ENCODE data around the gene MTG2. TPM values are rescaled to one million over a fixed set of nuclear protein-coding genes. Genes with fewer than 3 reads are reported as not detected.

MTG2 gene
- total and polyA plus RNA-seq, 2 experiments from 2014 or later: 20.4 to 32.9 TPM

DNA sequence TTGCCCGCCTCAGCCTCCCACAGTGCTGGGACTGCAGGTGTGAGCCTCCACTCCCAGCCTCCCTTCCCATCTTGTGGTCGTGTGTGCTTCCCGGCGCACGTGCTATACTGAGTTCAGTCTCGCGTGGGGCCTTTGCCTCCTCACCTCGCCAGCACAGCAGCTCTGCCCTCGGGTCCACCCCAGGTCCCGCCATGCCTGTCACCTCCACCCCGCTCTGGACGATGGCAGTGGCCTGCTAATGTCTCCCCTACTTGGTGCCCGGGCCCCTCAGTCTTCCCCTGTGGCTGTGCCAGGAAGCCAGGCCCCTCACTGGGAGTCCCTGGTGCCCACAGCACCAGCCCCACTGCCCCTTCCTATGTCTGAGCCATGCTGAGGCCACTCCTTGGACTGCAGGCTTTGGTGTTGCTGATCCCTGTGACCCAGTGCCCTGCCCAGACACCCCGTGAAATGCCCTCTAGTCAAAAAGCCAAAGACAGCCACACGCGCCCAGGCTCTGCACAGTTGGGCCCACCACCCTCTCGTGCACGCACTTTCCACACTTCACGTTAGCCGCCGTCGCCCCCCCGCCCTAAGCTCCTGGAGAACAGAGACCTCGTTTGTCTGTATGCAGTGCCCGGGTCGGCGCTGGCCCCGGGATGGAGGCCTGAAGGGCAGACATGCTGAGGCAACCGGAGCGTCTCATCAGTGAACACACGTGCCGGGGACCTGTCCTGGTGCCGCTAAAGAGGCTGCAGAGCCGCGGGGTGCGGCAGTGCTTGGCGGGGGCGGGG is 23.0 kb downstream of the MTG2 start:
- no peak for DNase-seq (ENCODE audit: low read depth in 1 of 2, low spot score in 1 of 2)
- TF ChIP-seq, protein P1, sequence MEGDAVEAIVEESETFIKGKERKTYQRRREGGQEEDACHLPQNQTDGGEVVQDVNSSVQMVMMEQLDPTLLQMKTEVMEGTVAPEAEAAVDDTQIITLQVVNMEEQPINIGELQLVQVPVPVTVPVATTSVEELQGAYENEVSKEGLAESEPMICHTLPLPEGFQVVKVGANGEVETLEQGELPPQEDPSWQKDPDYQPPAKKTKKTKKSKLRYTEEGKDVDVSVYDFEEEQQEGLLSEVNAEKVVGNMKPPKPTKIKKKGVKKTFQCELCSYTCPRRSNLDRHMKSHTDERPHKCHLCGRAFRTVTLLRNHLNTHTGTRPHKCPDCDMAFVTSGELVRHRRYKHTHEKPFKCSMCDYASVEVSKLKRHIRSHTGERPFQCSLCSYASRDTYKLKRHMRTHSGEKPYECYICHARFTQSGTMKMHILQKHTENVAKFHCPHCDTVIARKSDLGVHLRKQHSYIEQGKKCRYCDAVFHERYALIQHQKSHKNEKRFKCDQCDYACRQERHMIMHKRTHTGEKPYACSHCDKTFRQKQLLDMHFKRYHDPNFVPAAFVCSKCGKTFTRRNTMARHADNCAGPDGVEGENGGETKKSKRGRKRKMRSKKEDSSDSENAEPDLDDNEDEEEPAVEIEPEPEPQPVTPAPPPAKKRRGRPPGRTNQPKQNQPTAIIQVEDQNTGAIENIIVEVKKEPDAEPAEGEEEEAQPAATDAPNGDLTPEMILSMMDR (IDR thresholded peaks at IDR 0.05; ENCODE audit: low read depth, low read length): no peak
- peaks cover 4% of the 10 kb centered on the region for H3K4me1 ChIP-seq (ENCODE audit: low read depth)
- H3K36me3 ChIP-seq: peaks cover 5% of the 10 kb centered on the region
- no peaks in the 10 kb centered on the region for H3K27me3 ChIP-seq
- no peak overlapping the region for H3K27ac ChIP-seq
- no peak overlapping the region for H3K4me3 ChIP-seq
- no peaks in the 10 kb centered on the region for H3K9me3 ChIP-seq (ENCODE audit: low read depth)

DNA sequence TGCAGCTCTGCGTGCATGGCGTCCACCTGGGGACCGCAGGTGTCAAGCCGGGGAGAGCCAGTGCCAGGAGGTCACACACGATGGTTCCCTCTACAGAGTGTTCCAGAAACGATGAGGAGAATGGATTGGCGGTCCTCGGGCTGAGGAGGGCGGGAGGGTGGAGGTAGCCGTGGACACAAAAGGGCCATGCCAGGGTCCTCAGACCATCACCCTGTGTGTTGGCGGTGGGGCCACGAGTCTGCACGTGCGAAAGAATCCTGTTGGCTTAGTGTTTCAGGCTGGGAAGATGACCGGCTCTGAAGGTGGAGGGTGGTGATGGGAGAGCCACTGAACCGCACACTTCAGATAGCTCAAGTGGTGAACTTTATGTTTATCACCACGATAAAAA is 23.6 kb downstream of the MTG2 start:
- Histone ChIP-seq H3K27me3 (no peaks in the 10 kb centered on the region), H3K27ac (no peak overlapping the region), H3K4me1 (ENCODE audit: low read depth) (peaks cover 4% of the 10 kb centered on the region), H3K4me3 (no peak overlapping the region), H3K9me3 (ENCODE audit: low read depth) (no peaks in the 10 kb centered on the region), H3K36me3 (peaks cover 5% of the 10 kb centered on the region)
- no peak for DNase-seq (ENCODE audit: low read depth in 1 of 2, low spot score in 1 of 2)
- TF ChIP-seq, protein P1 (IDR thresholded peaks at IDR 0.05; ENCODE audit: low read depth, low read length): no peak

DNA sequence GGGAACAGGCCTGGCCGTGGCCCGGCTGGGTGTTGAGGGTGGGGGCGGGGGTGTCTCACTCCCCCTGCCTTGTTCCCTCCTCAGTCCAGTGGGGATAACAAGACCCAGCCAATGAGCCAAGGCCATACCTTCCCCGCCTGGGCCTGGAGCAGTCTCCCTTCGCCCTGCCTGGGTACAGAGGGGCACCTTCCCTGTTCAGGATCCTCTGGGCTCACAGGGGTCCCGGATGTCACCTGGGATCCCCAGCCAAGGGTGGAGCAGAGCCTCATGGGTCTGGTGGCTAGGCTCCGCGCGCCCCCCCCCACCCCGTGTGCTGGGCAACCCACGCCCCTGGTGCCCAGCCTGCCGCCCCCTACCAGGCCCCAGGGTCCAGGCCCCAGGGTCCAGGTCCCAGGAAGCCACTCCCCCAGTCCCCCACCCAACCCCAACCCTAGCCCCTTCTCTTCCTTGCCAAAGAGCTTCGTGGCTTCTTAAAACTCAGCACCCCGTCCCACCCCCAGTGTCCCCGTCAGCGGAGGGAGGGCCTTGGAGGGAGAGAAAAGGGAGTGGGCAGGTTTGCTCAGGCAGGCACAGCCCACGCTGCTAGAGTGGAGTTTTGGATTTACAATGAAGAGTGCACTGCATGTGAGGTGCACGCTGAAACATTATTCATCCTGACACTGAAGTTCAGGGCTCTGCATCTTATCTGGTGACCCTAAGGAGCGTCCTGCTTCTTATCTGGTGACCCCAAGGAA is 25.4 kb downstream of the MTG2 start:
- no peak overlapping the region for H3K4me3 ChIP-seq
- no peaks in the 10 kb centered on the region for H3K27me3 ChIP-seq
- DNase-seq (ENCODE audit: low read depth in 1 of 2, low spot score in 1 of 2): no peak
- no peak overlapping the region for H3K27ac ChIP-seq
- TF ChIP-seq, protein P1 (IDR thresholded peaks at IDR 0.05; ENCODE audit: low read depth, low read length): no peak
- no peaks in the 10 kb centered on the region for H3K36me3 ChIP-seq
- H3K9me3 ChIP-seq (ENCODE audit: low read depth): no peaks in the 10 kb centered on the region
- H3K4me1 ChIP-seq (ENCODE audit: low read depth): peaks cover 4% of the 10 kb centered on the region

DNA sequence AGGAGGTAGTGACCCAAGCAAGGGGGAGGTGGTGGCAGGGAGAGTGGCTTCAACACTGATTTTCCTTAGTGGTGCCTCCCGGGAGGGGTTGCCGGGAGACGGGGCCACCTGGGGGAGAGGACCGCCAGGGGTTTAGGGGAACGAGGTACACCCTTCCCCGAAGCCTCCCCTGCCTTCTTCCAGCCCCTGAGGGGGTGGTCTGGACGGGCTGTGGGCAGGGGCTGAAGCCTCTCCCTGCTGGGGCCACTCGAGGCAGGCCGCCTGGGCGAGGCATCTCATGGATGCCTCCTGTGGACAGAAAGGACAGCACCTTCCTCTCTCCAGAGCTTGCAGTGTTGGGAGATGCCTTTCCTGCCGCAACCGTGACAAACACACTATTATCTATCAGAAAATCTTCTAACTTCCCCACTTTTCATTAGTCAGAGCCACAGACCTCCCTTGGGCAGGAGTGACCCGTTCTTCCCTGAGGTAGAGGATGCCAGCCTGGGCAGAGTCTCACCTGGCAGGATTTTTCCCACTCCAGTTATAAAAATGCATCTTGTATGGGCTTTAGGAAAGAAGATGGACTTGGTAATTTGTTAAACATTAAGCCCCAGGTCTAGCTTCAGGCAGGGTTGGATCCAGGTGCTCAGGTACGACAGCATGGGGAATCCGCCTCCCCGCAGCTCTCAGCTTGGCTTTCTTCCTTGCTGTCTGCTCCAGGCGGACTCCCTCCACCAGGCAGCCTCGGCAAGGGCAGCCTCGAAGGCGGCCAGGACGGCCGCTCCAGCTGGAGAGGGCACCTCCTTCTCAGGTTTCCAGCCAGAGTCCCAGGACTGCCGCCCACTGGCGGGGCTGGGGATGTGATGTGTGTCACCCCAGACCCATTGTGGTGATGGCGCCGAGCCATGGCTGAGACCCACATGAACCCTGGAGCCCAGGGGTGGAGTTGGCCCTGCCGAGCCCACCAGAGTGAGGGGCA is 26.2 kb downstream of the MTG2 start:
- H3K27ac ChIP-seq: no peak overlapping the region
- DNase-seq (ENCODE audit: low read depth in 1 of 2, low spot score in 1 of 2): peak in 1 of 2 donors; percentile 19
- H3K9me3 ChIP-seq (ENCODE audit: low read depth): no peaks in the 10 kb centered on the region
- TF ChIP-seq, protein P1 (IDR thresholded peaks at IDR 0.05; ENCODE audit: low read depth, low read length): peak; percentile 14
- H3K27me3 ChIP-seq: peaks cover 5% of the 10 kb centered on the region
- H3K36me3 ChIP-seq: no peaks in the 10 kb centered on the region
- no peak overlapping the region for H3K4me3 ChIP-seq
- H3K4me1 ChIP-seq (ENCODE audit: low read depth): peaks cover 4% of the 10 kb centered on the region

DNA sequence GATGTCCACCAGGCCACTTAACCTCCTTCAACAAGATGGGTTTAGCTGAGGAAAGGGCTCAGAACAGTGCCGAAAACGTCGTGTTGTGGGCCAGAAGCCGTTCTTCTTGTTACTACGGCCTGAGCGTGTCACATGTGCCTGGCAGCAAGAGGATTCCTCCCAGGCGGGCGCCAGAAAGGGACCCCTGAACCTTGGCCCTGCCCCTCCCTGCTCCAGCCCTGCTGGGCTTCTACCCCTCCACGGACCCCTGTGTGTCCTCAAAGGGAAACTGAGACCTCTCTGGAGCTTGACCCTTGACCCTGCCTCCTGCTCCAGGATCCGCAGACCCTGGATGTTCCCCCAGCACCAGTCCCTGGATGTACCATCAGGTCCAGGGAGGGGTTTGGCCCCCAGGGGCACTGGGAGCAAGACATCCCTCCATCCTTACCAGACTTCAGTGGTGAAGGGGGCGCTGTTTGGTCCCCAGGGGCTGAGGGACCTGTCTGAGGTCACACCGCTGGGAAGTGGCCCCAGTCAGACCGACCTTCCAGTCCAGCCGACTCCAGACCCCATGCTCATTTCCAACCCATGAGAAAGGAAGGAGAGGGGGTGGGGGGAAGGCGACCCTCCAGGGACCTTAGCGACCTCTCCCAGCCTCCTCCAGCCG is 27.1 kb downstream of the MTG2 start:
- Histone ChIP-seq H3K9me3 (ENCODE audit: low read depth) (no peaks in the 10 kb centered on the region), H3K4me1 (ENCODE audit: low read depth) (peaks cover 4% of the 10 kb centered on the region), H3K27me3 (peaks cover 14% of the 10 kb centered on the region), H3K36me3 (no peaks in the 10 kb centered on the region), H3K4me3 (no peak overlapping the region), H3K27ac (no peak overlapping the region)
- DNase-seq (ENCODE audit: low read depth in 1 of 2, low spot score in 1 of 2): no peak
- TF ChIP-seq, protein P1 (IDR thresholded peaks at IDR 0.05; ENCODE audit: low read depth, low read length): no peak
